ENCODE data around the gene CARD19.
A peak's percentile ranks its signal among the peaks of the same experiment; 100 is the strongest.
"Not testable (repeated sequence)": the region's sequence is repeated elsewhere in the genome, so short reads cannot be mapped to it uniquely, and the experiment has no call there.

The CARD19 gene

DNA sequence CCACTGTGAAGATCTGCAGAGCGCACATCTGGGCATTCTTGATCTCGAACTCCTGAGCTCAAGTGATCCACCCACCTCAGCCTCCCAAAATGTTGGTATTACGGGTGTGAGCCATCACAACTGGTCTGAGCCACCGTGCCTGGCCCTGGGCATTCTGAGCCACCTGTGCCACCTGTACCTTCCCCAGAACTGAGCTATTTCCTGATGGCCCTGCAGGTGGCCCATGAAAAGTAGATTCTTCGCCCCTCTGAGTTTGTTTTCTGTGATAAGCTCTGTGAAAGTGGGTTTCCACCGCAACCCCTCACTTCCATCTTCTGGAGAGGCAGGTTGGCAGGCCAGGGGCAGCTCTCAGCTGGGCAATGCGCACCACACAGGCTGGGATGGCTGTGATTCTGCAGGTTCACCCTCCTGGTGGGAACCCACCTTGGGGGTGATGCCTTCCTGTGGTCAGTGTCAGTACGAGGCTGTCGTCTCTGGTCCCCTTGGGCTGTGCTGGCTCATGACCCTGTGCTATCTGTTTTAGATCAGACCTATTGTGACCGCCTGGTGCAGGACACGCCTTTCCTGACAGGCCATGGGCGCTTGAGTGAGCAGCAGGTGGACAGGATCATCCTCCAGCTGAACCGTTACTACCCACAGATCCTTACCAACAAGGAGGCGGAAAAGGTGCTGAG, 11.3 kb downstream of the CARD19 start:
- DNase-seq (ENCODE audit: low spot score), result no peak

DNA sequence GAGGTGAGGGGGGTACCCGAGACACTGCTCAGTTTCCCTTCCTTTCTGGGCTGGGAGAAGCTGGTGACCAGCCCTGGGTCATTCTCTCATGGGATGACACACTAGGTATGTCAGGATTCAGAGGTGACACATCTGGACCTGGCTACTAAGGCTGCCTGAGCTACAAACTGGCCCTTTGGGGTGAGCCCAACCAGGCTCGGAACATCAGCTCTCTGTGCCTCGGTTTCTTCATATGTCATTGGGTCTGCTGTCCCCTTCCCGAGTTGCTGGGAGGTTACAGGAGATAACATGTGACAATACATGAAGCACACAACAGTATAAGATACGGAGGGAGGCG, 11.8 kb downstream of the CARD19 start:
- DNase-seq (ENCODE audit: low spot score), result no peak

GRCh38 chr9:93108291-93109041, 12.4 kb downstream of the CARD19 start:
- no peak for DNase-seq (ENCODE audit: low spot score)

GRCh38 chr9:93110311-93110855, 14.4 kb downstream of the CARD19 start:
- DNase-seq (ENCODE audit: low spot score), result no peak

- DNase-seq (ENCODE audit: low spot score), result no peak
Observed at GRCh38 chr9:93111001-93111370, 15.0 kb downstream of the CARD19 start.

DNA sequence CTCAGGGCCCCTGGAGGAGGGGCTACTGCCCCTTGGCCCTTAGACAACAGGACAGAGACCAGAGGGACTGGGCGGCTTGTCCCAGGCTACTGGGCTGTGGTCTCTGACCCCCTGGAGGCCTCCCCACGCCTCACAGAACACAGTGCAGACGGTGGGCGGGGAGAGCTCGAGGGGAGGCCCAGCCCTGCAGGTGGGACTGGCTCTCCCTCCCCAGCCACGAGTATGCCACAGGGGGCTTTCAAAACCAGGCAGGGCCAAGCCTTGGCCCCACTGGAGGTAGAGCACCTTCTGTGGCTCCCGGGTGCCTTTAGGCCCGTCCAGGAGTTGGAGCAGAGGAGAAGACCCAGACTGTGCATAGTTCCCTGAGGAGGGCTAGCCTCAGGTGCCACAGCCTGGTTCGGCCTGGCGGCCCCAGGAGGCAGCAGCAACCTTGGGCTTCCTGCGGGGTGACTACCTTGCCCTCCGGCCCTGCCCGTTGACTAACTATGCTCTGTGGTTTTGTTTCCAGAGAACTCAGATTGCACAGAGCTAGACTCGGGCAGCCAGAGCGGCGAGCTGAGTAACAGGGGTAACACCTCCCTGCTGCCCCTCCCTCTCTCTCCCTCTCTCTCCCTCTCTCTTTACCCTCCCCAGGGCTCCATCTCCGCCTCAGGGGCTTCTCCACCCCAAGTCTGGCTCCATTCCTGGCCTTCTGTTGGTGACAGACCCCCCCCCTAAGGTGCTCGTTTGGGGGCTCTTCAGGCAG, 15.5 kb downstream of the CARD19 start:
- peak; percentile 54 for DNase-seq (ENCODE audit: low spot score)

DNA sequence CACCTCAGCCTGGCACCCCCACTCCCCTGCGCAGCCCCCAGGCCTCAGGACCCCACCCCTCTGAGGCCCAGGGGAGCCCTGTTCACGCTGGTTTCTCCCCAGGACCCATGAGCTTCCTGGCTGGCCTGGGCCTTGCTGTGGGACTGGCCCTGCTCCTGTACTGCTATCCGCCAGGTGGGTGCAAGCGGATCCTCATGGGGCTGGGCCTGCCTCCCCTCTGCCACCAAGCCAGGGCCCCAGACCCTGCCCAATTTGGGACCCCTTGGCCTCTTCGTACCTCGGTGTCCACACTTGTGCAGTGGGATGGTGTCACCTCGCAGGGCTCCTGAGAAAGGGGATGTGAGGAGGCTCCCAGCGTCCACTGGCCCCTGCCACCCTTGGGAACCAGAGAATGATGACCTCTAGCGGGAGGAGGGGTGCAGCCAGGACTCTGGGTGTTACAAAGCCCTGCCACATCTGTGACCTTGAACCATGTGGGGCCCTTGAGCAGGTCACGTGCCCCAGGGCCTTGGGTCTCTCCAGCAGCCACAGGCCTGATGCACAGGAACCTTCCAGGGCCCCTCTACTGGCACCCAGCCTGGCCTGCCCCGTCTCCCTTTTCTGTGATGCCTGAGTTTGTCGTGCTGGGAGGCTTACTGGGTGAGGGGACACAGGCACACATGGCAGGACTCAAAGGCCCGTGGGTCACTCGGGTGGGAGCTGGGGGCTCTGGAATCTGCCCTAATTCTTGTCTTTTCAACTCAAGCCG, 16.3 kb downstream of the CARD19 start:
- no peak for DNase-seq (ENCODE audit: low spot score)

- DNase-seq (ENCODE audit: low spot score), result no peak
Observed at GRCh38 chr9:93112864-93113389, 16.9 kb downstream of the CARD19 start.

- DNase-seq (ENCODE audit: low spot score), result no peak
Observed at GRCh38 chr9:93114169-93114983, 18.4 kb downstream of the CARD19 start.

DNA sequence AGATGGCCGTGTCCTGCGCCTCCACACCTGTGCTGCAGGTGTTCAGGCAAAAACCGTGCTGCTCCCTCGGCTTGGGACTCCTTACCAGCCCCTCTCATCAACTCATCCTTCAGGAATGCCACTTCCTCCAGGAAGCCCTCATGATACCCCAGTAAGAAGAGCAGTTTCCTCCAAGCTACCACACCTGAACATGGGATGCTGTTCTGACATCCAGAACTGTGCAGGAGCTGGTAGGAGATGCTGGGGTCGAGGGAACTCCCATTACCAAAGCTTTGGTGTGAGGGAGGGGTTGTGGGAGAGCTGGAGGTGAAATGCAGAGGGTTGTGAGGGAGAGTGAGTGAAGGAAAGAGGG, 18.9 kb downstream of the CARD19 start:
- no peak for DNase-seq (ENCODE audit: low spot score)

GRCh38 chr9:93115486-93116071, 19.6 kb downstream of the CARD19 start:
- no peak for DNase-seq (ENCODE audit: low spot score)

GRCh38 chr9:93116072-93116961, 20.3 kb downstream of the CARD19 start:
- DNase-seq (ENCODE audit: low spot score), result peak; percentile 51

- not testable (repeated sequence) for DNase-seq (ENCODE audit: low spot score)
Observed at GRCh38 chr9:93117521-93117920, 21.5 kb downstream of the CARD19 start.

DNA sequence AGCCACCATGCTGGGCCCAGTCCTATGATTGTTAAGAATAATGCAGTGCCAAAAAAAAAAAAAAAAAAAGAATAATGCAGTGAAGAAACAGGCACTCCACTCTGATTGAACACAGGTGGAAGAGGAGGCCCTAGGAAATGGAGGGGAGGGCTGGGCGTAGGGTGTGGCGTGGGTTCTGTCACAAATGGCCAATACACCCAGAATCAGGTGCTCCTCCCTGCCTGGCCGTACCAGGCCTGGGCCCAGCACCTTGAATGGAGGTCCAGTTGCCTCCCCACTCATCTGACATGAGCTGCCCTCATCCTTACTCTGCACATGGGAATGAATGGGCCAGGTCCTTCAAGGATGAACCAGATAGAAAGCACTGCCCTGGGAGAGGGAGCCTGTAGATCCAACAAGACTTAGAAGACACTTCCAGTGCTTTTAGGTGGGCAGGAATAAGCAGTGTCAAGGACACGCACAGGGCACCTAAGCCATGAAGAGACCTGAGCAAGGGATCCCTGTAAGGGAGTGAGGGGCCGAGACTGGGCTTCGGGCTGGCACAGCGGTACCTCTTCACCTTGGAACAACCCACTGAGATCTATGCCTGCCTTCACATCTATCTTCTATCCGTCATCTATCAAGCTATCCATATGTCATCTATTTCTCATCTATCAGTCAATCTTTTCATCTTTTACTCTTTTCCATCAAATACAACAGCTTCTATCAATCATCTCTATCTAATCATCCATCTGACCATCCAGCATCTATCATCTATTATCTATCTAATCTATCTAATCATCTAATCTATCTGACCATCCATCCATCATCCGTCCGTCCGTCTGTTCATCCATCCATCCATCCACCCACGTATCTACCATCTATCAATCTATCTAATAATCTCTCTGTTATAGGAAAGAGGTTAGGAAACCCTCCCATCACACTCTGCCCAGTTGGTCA, 22.2 kb downstream of the CARD19 start:
- no peak for DNase-seq (ENCODE audit: low spot score)

GRCh38 chr9:93118863-93119702, 23.1 kb downstream of the CARD19 start:
- DNase-seq (ENCODE audit: low spot score), result no peak

DNA sequence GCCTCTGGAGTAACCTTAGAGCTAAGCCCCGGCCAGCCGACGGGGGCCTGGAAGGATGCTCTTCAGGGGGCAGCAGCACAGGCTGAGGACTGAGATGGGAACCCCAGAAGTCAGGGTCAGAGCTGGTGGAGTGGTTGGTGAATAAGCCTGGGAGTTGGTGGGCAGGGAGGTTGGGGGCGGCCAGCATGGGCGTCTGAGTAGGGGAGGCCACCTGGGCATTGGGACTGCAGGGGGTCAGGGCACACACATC, 23.6 kb downstream of the CARD19 start:
- no peak for DNase-seq (ENCODE audit: low spot score)

DNA sequence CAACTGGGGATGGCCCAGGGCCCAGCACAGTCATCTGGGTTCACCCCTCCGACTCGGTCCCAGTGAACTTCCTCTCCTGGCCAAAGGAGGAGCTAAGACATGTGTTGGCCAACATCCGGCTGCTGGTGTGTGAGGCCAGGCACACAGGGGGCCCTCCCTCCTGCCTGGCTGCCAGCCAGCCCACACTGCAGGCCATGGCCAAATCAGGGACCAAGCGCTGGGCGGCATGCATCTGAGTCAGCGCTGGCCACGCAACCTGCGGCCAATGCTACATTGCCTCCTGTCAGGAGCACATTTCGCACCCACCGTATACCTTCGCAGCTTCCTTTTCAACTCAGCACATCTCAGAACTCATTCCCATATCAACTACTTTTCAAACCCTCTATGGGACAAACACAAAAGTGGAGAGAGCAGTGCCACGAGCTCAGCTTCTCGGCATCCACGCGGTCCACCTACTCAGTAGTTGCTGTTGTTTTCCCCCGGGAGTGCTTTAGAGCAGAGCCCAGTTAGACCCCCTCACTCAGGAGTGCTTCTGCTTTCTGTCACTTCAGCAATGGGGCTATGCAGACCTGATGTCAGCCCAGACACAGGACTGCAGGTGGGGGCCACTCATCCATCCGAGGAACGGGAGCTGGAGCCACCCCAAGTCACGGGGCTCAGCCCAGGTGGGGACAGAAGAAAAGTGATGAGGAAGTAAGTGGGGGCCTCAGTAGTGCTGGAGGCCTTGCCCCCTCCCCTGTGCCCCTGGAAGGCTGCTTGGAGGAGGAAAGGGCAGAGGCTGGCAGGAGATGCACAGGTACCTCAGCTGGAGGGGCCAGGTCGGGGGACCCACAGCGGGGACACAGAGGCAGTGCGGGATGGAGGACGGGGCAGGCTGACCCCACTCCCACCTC, 24.2 kb downstream of the CARD19 start:
- peak; percentile 98 for DNase-seq (ENCODE audit: low spot score)

Data from kidney tubule cell (primary cell).